Measurements from ENCODE around the gene KIF13A. TPM values are rescaled to one million over a fixed set of nuclear protein-coding genes. Genes with fewer than 3 reads are reported as not detected.
A peak's percentile ranks its signal among the peaks of the same experiment; 100 is the strongest.

Gene KIF13A
- total and polyA plus RNA-seq, 2 experiments from 2014 or later, result 8.4 to 28.2 TPM

DNA sequence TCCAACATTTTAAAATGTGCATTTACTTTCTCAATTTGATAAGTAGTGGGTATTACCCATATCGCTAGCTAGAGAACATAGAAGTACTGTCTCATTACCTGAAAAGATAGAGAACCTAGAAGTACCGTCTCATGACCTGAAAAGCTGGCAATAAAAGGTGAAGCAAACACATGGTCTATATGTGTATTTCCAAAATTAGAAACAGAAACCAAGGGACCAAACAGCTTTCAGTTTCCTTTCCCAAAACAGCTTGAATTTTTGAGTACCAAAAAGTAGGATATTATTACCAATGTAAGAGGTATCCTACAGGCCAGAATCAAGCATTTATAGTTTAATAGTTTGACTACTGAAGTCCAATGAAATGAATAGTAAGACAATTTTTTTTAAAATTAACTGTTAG lies 77.2 kb downstream of the KIF13A start (continued):
- TF ChIP-seq CREB1 (CRISPR knock-in tag; IDR thresholded peaks at IDR 0.05; ENCODE audit: low read depth) (no peak), EZH2 (IDR thresholded peaks at IDR 0.05; ENCODE audit: low read depth, unreplicated experiment) (no peak), JUNB (IDR thresholded peaks at IDR 0.05; ENCODE audit: unreplicated experiment) (no peak)

DNA sequence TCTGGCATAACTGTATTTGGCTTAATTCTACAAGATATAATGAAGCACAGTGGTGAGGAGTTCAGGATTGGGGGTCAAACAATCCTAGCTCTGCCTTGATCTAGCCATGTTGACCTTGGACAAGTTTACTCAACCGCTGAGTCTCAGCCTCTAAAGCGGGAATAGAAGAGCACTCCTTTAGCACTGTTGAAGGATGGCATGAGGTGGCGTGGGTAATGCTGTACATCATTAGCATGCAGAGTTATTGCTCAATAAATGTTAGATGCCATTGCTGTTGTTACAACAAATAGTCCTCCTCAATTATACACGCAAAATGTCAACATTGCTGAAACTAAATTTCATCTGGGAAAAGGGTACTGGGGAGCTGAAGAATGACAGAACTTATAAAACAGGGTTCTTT lies 78.6 kb downstream of the KIF13A start:
- peaks cover 31% of the 10 kb centered on the region for H3K4me1 Mint-ChIP-seq
- ATAC-seq (no peak), DNase-seq (ENCODE audit: low spot score) (no peak)
- Histone ChIP-seq H3F3A (replicated peaks; ENCODE audit: low read depth) (0 out of 2 replicates have a peak, but pooled peaks cover 4% of the 10 kb centered on the region), H3K4me2 (no peak overlapping the region), H3K4me1 (ENCODE audit: insufficient read depth) (peaks cover 30% of the 10 kb centered on the region), H3K4me3 (no peak overlapping the region), H4K20me1 (replicated peaks; ENCODE audit: insufficient read depth) (no peaks in the 10 kb centered on the region), H3K27me3 (ENCODE audit: insufficient read depth) (no peaks in the 10 kb centered on the region), H3K27ac (ENCODE audit: low read depth) (no peak overlapping the region), H3K9me2 (ENCODE audit: insufficient read depth) (no peaks in the 10 kb centered on the region), H2AFZ (no peak overlapping the region), H3K36me3 (ENCODE audit: insufficient read depth) (no peaks in the 10 kb centered on the region), H3K79me2 (replicated peaks; ENCODE audit: insufficient read depth) (peaks cover 71% of the 10 kb centered on the region)
- TF ChIP-seq, protein P1, sequence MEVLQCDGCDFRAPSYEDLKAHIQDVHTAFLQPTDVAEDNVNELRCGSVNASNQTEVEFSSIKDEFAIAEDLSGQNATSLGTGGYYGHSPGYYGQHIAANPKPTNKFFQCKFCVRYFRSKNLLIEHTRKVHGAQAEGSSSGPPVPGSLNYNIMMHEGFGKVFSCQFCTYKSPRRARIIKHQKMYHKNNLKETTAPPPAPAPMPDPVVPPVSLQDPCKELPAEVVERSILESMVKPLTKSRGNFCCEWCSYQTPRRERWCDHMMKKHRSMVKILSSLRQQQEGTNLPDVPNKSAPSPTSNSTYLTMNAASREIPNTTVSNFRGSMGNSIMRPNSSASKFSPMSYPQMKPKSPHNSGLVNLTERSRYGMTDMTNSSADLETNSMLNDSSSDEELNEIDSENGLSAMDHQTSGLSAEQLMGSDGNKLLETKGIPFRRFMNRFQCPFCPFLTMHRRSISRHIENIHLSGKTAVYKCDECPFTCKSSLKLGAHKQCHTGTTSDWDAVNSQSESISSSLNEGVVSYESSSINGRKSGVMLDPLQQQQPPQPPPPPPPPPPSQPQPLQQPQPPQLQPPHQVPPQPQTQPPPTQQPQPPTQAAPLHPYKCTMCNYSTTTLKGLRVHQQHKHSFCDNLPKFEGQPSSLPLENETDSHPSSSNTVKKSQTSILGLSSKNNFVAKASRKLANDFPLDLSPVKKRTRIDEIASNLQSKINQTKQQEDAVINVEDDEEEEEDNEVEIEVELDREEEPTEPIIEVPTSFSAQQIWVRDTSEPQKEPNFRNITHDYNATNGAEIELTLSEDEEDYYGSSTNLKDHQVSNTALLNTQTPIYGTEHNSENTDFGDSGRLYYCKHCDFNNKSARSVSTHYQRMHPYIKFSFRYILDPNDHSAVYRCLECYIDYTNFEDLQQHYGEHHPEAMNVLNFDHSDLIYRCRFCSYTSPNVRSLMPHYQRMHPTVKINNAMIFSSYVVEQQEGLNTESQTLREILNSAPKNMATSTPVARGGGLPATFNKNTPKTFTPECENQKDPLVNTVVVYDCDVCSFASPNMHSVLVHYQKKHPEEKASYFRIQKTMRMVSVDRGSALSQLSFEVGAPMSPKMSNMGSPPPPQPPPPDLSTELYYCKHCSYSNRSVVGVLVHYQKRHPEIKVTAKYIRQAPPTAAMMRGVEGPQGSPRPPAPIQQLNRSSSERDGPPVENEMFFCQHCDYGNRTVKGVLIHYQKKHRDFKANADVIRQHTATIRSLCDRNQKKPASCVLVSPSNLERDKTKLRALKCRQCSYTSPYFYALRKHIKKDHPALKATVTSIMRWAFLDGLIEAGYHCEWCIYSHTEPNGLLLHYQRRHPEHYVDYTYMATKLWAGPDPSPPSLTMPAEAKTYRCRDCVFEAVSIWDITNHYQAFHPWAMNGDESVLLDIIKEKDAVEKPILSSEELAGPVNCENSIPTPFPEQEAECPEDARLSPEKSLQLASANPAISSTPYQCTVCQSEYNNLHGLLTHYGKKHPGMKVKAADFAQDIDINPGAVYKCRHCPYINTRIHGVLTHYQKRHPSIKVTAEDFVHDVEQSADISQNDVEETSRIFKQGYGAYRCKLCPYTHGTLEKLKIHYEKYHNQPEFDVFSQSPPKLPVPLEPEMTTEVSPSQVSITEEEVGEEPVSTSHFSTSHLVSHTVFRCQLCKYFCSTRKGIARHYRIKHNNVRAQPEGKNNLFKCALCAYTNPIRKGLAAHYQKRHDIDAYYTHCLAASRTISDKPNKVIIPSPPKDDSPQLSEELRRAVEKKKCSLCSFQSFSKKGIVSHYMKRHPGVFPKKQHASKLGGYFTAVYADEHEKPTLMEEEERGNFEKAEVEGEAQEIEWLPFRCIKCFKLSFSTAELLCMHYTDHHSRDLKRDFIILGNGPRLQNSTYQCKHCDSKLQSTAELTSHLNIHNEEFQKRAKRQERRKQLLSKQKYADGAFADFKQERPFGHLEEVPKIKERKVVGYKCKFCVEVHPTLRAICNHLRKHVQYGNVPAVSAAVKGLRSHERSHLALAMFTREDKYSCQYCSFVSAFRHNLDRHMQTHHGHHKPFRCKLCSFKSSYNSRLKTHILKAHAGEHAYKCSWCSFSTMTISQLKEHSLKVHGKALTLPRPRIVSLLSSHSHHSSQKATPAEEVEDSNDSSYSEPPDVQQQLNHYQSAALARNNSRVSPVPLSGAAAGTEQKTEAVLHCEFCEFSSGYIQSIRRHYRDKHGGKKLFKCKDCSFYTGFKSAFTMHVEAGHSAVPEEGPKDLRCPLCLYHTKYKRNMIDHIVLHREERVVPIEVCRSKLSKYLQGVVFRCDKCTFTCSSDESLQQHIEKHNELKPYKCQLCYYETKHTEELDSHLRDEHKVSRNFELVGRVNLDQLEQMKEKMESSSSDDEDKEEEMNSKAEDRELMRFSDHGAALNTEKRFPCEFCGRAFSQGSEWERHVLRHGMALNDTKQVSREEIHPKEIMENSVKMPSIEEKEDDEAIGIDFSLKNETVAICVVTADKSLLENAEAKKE (CRISPR knock-in tag; IDR thresholded peaks at IDR 0.05), result no peak
- no peak for TF ChIP-seq STAT1 (IDR thresholded peaks at IDR 0.05; ENCODE audit: unreplicated experiment)
- no peak for TF ChIP-seq EZH2phosphoT487 (IDR thresholded peaks at IDR 0.05; ENCODE audit: unreplicated experiment)
- no peak for TF ChIP-seq ZNF114 (CRISPR knock-in tag; IDR thresholded peaks at IDR 0.05)
- TF ChIP-seq ZNF331 (CRISPR knock-in tag; IDR thresholded peaks at IDR 0.05; ENCODE audit: low read depth), result no peak
- TF ChIP-seq, protein P2, sequence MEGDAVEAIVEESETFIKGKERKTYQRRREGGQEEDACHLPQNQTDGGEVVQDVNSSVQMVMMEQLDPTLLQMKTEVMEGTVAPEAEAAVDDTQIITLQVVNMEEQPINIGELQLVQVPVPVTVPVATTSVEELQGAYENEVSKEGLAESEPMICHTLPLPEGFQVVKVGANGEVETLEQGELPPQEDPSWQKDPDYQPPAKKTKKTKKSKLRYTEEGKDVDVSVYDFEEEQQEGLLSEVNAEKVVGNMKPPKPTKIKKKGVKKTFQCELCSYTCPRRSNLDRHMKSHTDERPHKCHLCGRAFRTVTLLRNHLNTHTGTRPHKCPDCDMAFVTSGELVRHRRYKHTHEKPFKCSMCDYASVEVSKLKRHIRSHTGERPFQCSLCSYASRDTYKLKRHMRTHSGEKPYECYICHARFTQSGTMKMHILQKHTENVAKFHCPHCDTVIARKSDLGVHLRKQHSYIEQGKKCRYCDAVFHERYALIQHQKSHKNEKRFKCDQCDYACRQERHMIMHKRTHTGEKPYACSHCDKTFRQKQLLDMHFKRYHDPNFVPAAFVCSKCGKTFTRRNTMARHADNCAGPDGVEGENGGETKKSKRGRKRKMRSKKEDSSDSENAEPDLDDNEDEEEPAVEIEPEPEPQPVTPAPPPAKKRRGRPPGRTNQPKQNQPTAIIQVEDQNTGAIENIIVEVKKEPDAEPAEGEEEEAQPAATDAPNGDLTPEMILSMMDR (conservative IDR thresholded peaks at IDR 0.05; ENCODE audit: low read depth in 2 of 2), result no peak
- TF ChIP-seq JUNB (IDR thresholded peaks at IDR 0.05; ENCODE audit: unreplicated experiment), result no peak
- TF ChIP-seq, protein P3, sequence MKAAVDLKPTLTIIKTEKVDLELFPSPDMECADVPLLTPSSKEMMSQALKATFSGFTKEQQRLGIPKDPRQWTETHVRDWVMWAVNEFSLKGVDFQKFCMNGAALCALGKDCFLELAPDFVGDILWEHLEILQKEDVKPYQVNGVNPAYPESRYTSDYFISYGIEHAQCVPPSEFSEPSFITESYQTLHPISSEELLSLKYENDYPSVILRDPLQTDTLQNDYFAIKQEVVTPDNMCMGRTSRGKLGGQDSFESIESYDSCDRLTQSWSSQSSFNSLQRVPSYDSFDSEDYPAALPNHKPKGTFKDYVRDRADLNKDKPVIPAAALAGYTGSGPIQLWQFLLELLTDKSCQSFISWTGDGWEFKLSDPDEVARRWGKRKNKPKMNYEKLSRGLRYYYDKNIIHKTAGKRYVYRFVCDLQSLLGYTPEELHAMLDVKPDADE (IDR thresholded peaks at IDR 0.05), result no peak
- no peak for TF ChIP-seq NANOG (IDR thresholded peaks at IDR 0.05; ENCODE audit: borderline replicate concordance)
- TF ChIP-seq, protein P4, sequence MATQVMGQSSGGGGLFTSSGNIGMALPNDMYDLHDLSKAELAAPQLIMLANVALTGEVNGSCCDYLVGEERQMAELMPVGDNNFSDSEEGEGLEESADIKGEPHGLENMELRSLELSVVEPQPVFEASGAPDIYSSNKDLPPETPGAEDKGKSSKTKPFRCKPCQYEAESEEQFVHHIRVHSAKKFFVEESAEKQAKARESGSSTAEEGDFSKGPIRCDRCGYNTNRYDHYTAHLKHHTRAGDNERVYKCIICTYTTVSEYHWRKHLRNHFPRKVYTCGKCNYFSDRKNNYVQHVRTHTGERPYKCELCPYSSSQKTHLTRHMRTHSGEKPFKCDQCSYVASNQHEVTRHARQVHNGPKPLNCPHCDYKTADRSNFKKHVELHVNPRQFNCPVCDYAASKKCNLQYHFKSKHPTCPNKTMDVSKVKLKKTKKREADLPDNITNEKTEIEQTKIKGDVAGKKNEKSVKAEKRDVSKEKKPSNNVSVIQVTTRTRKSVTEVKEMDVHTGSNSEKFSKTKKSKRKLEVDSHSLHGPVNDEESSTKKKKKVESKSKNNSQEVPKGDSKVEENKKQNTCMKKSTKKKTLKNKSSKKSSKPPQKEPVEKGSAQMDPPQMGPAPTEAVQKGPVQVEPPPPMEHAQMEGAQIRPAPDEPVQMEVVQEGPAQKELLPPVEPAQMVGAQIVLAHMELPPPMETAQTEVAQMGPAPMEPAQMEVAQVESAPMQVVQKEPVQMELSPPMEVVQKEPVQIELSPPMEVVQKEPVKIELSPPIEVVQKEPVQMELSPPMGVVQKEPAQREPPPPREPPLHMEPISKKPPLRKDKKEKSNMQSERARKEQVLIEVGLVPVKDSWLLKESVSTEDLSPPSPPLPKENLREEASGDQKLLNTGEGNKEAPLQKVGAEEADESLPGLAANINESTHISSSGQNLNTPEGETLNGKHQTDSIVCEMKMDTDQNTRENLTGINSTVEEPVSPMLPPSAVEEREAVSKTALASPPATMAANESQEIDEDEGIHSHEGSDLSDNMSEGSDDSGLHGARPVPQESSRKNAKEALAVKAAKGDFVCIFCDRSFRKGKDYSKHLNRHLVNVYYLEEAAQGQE (IDR thresholded peaks at IDR 0.05; ENCODE audit: unreplicated experiment), result no peak
- TF ChIP-seq EZH2 (IDR thresholded peaks at IDR 0.05; ENCODE audit: low read depth, unreplicated experiment), result no peak
- TF ChIP-seq POLR2AphosphoS5 (IDR thresholded peaks at IDR 0.05; ENCODE audit: low read depth), result no peak
- no peak for TF ChIP-seq CREB1 (CRISPR knock-in tag; IDR thresholded peaks at IDR 0.05; ENCODE audit: low read depth)
- no peak overlapping the region for H3K4me3 Mint-ChIP-seq
- peaks cover 2% of the 10 kb centered on the region for H3K27me3 Mint-ChIP-seq (ENCODE audit: insufficient read depth, low read depth, poor library complexity)
- peaks cover 2% of the 10 kb centered on the region; the same call in 1 of the 3 replicates for H3K36me3 Mint-ChIP-seq (ENCODE audit: low read depth)
- H3K9me3 Mint-ChIP-seq, result no peaks in the 10 kb centered on the region
- H3K27ac Mint-ChIP-seq, result peak overlapping the region; percentile 16; the same call in 1 of the 2 replicates

Data from GM23338 (cell line).